IMR-90 (cell line): ENCODE data around the gene AOC2.

Source experiments
- BHLHE40 ChIP-seq: fragments of 150-350 bp; IDR thresholded peaks from 2 replicates; pipeline ENCODE4 v1.6.1; 2016; ENCODE audit warnings: mild to moderate bottlenecking, low read depth, low read length
- CEBPB ChIP-seq: IDR thresholded peaks from 2 replicates; pipeline ENCODE4 v1.6.1; 2012; ENCODE audit warnings: low read depth, low read length, improper control_type of control experiment
- CTCF ChIP-seq: conservative IDR thresholded peaks from 2 replicates; pipeline ENCODE4 v1.5.1; 2012; ENCODE audit warnings: mild to moderate bottlenecking, low read depth, low read length, improper control_type of control experiment
- FOS ChIP-seq: fragments of 150-350 bp; IDR thresholded peaks from 2 replicates; pipeline ENCODE4 v1.6.1; 2016; ENCODE audit warnings: low read depth, low read length
- MAFK ChIP-seq: IDR thresholded peaks from 2 replicates; pipeline ENCODE4 v1.6.1; 2012; ENCODE audit warnings: low read depth, low read length, improper control_type of control experiment
- MAZ ChIP-seq: IDR thresholded peaks from 2 replicates; pipeline ENCODE4 v1.6.1; 2012; ENCODE audit warnings: low read depth, mild to moderate bottlenecking, low read length, improper control_type of control experiment, moderate library complexity, borderline replicate concordance
- MXI1 ChIP-seq: IDR thresholded peaks from 2 replicates; pipeline ENCODE4 v1.6.1; 2012; ENCODE audit warnings: low read depth, mild to moderate bottlenecking, low read length, moderate library complexity, borderline replicate concordance
- NFE2L2 ChIP-seq: fragments of 150-350 bp; IDR thresholded peaks from 2 replicates; pipeline ENCODE4 v1.6.1; 2016; ENCODE audit warnings: low read depth, mild to moderate bottlenecking, low read length
- POLR2A ChIP-seq: IDR thresholded peaks from 2 replicates; pipeline ENCODE4 v1.6.1; 2012; ENCODE audit warnings: mild to moderate bottlenecking, low read depth, low read length
- RAD21 ChIP-seq: IDR thresholded peaks from 2 replicates; pipeline ENCODE4 v1.6.1; 2012; ENCODE audit warnings: low read length, improper control_type of control experiment
- RFX5 ChIP-seq: IDR thresholded peaks from 2 replicates; pipeline ENCODE4 v1.8.0; 2012; ENCODE audit warnings: low read depth, mild to moderate bottlenecking, low read length, moderate library complexity
- SMC3 ChIP-seq: fragments of 150-350 bp; IDR thresholded peaks from 2 replicates; pipeline ENCODE4 v1.6.1; 2016; ENCODE audit warnings: low read depth, mild to moderate bottlenecking, antibody characterized with exemption, low read length, moderate library complexity
- USF2 ChIP-seq: fragments of 150-350 bp; IDR thresholded peaks from 2 replicates; pipeline ENCODE4 v1.6.1; 2017; ENCODE audit warnings: mild to moderate bottlenecking, antibody characterized with exemption, low read length, low read depth
- TF ChIP-seq, protein P1 (sequence below): fragments of 150-350 bp; IDR thresholded peaks from 2 replicates; pipeline ENCODE4 v1.6.1; 2016; ENCODE audit warnings: low read depth, mild to moderate bottlenecking, low read length, moderate library complexity, borderline replicate concordance

DNA sequence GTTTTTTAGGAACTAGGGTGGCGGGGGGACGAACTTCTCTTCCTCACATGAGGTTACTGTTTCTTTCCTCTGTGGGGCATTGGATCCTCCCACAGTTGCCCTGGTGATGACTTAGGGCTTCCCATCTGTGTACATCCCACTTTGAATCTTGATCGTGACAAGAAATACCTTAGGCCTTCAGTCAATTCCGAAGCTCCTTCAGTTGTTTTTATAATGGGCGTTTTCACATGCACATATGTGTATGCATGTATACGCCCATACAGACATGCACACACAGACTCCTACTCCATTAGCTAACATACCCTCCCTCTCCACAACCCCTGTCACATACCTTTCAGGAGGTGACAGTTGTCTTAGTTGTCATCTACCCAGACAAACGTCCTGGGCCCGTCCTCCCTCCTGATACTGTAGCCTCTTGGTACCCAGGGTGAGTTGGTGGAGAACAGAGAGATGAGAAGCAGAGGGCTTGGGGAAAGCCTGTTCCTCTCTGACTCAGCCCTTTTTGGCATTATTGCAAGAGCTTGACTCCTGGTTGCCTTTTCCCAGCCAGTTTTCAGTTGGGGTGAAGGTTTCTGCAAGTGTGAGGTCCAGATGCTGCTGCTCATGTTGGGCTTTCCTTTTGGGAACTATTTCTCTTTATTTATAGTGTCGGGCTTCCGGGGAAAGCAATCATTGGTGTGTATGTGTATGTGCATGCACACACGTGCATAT is 2.2 kb upstream of the AOC2 start:
- TF ChIP-seq MAFK (no peak), CTCF (no peak), POLR2A (no peak), MXI1 (no peak), FOS (no peak), RFX5 (no peak), SMC3 (no peak), MAZ (no peak), CEBPB (no peak), NFE2L2 (no peak), USF2 (no peak), BHLHE40 (no peak), RAD21 (no peak)
- TF ChIP-seq, protein P1, sequence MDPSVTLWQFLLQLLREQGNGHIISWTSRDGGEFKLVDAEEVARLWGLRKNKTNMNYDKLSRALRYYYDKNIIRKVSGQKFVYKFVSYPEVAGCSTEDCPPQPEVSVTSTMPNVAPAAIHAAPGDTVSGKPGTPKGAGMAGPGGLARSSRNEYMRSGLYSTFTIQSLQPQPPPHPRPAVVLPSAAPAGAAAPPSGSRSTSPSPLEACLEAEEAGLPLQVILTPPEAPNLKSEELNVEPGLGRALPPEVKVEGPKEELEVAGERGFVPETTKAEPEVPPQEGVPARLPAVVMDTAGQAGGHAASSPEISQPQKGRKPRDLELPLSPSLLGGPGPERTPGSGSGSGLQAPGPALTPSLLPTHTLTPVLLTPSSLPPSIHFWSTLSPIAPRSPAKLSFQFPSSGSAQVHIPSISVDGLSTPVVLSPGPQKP = no peak
